Measurements from ENCODE around the gene ARFGEF3. TPM values are rescaled to one million over a fixed set of nuclear protein-coding genes. Genes with fewer than 3 reads are reported as not detected.
"Not testable (repeated sequence)": the region's sequence is repeated elsewhere in the genome, so short reads cannot be mapped to it uniquely, and the experiment has no call there.

Gene ARFGEF3
- 0.20 and 0.24 TPM in 2 replicates for total RNA-seq (2014; rRNA removed; shearing (Covaris generic))

GRCh38 chr6:138161338-138162110 is at the start of gene ARFGEF3:
Gene ARFGEF3, plus strand, starts transcription at chr6:138161939. Its CDS starts 148 bp downstream, at chr6:138162087.
- DNase-seq (ENCODE audit: low read depth), result peak; percentile 49

GRCh38 chr6:138113588-138114210 is 48.0 kb upstream of the ARFGEF3 start:
- no peak for DNase-seq (ENCODE audit: low read depth)

- no peak for DNase-seq (ENCODE audit: low read depth)
Measured at GRCh38 chr6:138115201-138115600, 46.5 kb upstream of the ARFGEF3 start.

DNA sequence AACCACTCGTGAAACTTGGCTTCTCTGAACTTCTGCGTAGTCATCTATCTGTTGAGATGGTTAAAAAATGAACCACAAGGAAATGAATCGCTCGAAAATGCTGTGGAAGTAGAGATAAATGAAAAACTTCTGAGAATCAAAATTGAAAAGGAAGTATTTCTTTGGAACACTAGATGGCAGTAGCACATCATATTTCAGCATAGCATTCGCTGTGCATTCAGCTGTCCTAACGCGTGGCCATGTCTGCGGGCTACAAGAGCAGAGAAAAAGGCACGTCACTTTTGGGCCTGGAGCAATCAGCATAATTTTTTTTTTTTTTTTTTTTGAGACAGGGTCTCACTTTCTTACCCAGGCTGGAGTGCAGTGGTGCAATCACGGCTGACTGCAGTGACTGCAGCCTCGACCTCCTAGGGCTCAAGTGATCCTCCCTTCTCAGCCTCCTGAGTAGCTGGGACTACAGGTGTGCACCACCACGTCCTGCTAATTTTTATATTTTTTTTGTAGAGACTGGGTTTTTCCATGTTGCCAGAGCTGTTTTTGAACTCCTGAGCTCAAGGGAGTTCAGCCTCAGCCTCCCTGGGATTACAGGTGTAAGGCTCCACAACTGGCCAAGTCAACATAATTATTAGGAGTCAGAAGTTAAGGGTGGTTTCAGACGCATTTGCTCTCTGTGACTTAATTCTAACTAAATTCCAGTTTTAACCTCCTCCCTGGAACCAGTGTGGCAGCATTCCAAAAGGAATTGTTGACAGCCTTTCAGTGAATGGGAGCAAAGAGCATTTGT is 45.7 kb upstream of the ARFGEF3 start:
- peak; percentile 63 for DNase-seq (ENCODE audit: low read depth)

GRCh38 chr6:138116661-138116999 is 45.1 kb upstream of the ARFGEF3 start:
- no peak for DNase-seq (ENCODE audit: low read depth)

DNA sequence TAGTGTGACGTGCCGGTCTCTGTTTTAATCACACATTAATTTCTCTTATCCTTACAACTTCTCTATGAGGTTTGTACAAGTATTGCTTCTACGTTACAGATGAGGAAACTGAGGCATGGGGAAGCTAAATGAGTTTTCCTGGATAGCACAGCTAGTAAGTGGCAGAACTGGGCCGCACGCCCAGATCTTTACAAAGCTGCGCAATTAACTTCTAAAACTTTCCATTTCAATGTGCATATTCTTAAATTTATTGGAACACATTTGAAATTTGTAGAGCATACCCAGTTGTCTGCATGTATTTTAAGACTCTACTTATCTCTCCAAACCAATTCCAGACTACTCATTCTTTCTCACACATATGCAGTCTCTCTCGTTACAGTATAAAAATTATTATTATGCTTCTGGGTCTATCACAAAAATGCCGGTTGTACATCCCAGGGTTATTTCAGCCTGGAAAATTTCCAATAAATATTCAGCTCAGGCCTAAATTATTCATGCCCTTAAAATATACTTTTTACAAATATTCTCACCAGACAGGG is 44.3 kb upstream of the ARFGEF3 start:
- no peak for DNase-seq (ENCODE audit: low read depth)

GRCh38 chr6:138119229-138119628 is 42.5 kb upstream of the ARFGEF3 start:
- not testable (repeated sequence) for DNase-seq (ENCODE audit: low read depth)

DNA sequence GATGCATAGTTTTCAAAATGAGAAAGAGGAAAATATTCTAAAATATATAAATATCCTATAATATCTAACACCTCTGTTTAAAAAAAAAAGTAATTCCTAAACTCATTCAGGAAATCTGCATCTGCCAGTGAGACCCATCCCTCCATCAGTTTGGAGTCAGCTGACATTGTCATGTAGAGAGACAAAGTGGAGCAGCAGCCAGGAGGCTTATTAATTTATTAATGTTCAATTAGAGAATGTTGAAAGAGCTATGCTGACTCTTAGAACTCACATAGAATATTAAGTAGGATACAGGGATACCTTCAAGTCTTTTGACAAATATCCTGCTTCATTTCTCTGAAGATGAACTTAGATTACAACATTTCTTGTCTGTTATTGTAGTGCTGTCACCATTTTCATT is 41.8 kb upstream of the ARFGEF3 start:
- DNase-seq (ENCODE audit: low read depth), result no peak

GRCh38 chr6:138124096-138124495 is 37.6 kb upstream of the ARFGEF3 start:
- DNase-seq (ENCODE audit: low read depth), result no peak

DNA sequence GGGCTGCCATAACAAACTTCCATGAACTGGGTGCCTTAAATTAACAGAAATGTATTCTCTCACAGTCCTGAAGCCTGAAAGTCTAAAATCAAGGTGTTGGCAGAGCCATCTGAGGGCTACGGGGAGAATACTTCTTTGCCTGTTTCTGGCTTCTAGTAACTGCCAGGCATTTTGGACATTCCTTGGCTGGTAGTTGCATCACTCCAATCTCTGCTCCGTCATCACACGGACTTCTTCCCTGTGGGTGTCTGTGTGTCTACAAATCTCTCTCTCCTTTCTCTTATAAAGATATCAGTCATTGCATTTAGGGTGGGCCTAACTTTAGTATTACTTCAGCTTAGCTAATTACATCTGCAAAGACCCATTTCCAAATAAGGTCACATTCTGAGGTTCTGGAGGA is 33.6 kb upstream of the ARFGEF3 start:
- no peak for DNase-seq (ENCODE audit: low read depth)

DNA sequence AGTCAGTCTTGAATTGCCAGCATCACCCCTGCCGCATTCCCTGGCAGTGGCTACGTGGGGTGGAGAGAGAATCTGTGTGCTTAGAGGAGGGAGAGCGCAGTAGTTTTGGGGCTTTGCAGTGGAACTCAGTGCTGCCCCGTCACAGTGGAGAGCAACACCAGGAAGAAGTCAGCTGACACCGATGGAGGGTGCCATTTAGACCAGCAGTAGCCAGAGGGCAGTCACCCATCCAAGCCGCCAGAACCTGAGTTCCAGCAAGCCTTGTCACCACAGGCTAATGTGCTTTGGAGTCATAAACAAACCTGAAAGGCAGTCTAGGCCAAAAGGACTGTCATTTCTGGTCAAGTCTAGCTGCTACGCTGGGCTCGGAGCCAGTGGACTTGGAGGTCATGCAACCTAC is 32.5 kb upstream of the ARFGEF3 start:
- no peak for DNase-seq (ENCODE audit: low read depth)

GRCh38 chr6:138142806-138143205 is 18.9 kb upstream of the ARFGEF3 start:
- DNase-seq (ENCODE audit: low read depth), result no peak

GRCh38 chr6:138145402-138145801 is 16.3 kb upstream of the ARFGEF3 start:
- DNase-seq (ENCODE audit: low read depth), result no peak

- no peak for DNase-seq (ENCODE audit: low read depth)
Measured at GRCh38 chr6:138146544-138146943, 15.2 kb upstream of the ARFGEF3 start.

- no peak for DNase-seq (ENCODE audit: low read depth)
Measured at GRCh38 chr6:138155443-138155842, 6.3 kb upstream of the ARFGEF3 start.

GRCh38 chr6:138157986-138158638 is 3.6 kb upstream of the ARFGEF3 start:
- DNase-seq (ENCODE audit: low read depth), result no peak

- DNase-seq (ENCODE audit: low read depth), result no peak
Measured at GRCh38 chr6:138159246-138159645, 2.5 kb upstream of the ARFGEF3 start.

DNA sequence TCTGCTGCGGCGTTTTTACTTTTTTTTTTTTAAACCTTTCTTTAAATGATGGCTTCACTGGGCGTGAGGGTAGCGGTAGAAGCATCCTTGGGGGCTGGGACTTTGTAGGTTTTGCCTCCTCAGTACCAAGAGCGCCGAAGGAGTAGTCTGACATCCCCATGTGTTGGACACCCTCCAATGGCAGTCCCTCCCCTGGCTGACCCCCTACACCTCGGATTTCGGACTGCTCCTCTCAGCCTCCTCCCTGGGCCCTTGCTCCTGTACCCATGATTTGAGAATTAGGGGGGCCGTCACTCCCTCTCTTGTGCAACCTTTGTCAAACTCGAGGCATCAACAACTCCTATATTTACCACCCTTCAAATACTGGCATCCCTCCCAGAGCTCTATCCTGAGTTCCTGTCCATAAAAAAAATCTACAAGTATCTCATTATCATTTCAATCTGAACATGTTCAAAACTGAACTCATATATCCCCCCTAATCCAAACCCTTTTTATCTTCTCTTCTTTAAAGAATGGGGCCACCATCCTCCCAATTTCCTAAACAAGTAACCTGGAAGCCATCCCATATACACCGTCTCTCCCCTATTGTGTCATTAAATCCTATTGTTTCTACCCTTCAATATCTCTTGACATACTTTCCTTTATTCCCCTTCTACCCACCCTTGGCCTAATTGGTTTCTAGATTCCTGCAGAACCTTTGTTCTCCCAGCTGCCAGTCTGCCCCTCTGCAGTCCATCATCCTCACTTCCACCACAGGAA is 1.2 kb upstream of the ARFGEF3 start:
- DNase-seq (ENCODE audit: low read depth), result no peak

- no peak for DNase-seq (ENCODE audit: low read depth)
Measured at GRCh38 chr6:138161088-138161337, 726 bp upstream of the ARFGEF3 start.

GRCh38 chr6:138162111-138162954 is 594 bp downstream of the ARFGEF3 start:
- peak; percentile 4 for DNase-seq (ENCODE audit: low read depth)
